ENCODE data around the gene GPX3.

- TF ChIP-seq ZSCAN30 (CRISPR knock-in tag; IDR thresholded peaks at IDR 0.05) (no peak), MYC (CRISPR knock-in tag; IDR thresholded peaks at IDR 0.05; ENCODE audit: borderline replicate concordance) (no peak), ATF2 (CRISPR knock-in tag; IDR thresholded peaks at IDR 0.05) (no peak), FOXK1 (CRISPR knock-in tag; IDR thresholded peaks at IDR 0.05; ENCODE audit: borderline replicate concordance, low read depth) (no peak), CREB3 (CRISPR knock-in tag; IDR thresholded peaks at IDR 0.05) (no peak), CTCF (CRISPR knock-in tag; IDR thresholded peaks at IDR 0.05) (no peak), RAD21 (CRISPR knock-in tag; IDR thresholded peaks at IDR 0.05) (no peak), JUNB (CRISPR knock-in tag; IDR thresholded peaks at IDR 0.05; ENCODE audit: borderline replicate concordance) (no peak), TMF1 (CRISPR knock-in tag; IDR thresholded peaks at IDR 0.05; ENCODE audit: low read depth) (no peak), ATRX (CRISPR knock-in tag; IDR thresholded peaks at IDR 0.05; ENCODE audit: borderline replicate concordance) (no peak)
Measured at GRCh38 chr5:151070449-151070848, 50.1 kb downstream of the GPX3 start.
